ENCODE data around the gene CATSPERB. TPM values are rescaled to one million over a fixed set of nuclear protein-coding genes. Genes with fewer than 3 reads are reported as not detected.

The CATSPERB gene
- total RNA-seq, 2 donors from 2014 or later: 14.5 to 35.1 TPM

- ATAC-seq (ENCODE audit: insufficient number of reproducible peaks, low FRiP score, low read depth) (no peak), DNase-seq (ENCODE audit: low spot score) (no peak)
- Histone ChIP-seq H3K36me3 (no peaks in the 10 kb centered on the region), H3K4me1 (ENCODE audit: control insufficient read depth in 1 of 2, low read depth in 2 of 2) (no peaks in the 10 kb centered on the region), H3K27me3 (replicated peaks; ENCODE audit: insufficient read depth) (no peaks in the 10 kb centered on the region), H3K27ac (no peak overlapping the region), H3K9me3 (no peaks in the 10 kb centered on the region), H3K4me3 (no peak overlapping the region)
- TF ChIP-seq, protein P1, sequence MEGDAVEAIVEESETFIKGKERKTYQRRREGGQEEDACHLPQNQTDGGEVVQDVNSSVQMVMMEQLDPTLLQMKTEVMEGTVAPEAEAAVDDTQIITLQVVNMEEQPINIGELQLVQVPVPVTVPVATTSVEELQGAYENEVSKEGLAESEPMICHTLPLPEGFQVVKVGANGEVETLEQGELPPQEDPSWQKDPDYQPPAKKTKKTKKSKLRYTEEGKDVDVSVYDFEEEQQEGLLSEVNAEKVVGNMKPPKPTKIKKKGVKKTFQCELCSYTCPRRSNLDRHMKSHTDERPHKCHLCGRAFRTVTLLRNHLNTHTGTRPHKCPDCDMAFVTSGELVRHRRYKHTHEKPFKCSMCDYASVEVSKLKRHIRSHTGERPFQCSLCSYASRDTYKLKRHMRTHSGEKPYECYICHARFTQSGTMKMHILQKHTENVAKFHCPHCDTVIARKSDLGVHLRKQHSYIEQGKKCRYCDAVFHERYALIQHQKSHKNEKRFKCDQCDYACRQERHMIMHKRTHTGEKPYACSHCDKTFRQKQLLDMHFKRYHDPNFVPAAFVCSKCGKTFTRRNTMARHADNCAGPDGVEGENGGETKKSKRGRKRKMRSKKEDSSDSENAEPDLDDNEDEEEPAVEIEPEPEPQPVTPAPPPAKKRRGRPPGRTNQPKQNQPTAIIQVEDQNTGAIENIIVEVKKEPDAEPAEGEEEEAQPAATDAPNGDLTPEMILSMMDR (IDR thresholded peaks at IDR 0.05): no peak
Measured at GRCh38 chr14:91624757-91625156, 107.1 kb downstream of the CATSPERB start.

- no peaks in the 10 kb centered on the region for H3K9me3 ChIP-seq
- H3K4me1 ChIP-seq (ENCODE audit: control insufficient read depth in 1 of 2, low read depth in 2 of 2): no peaks in the 10 kb centered on the region
- no peak overlapping the region for H3K27ac ChIP-seq
- ATAC-seq (ENCODE audit: insufficient number of reproducible peaks, low FRiP score, low read depth) (no peak), DNase-seq (ENCODE audit: low spot score) (no peak)
- H3K4me3 ChIP-seq: no peak overlapping the region
- H3K36me3 ChIP-seq: no peaks in the 10 kb centered on the region
- no peaks in the 10 kb centered on the region for H3K27me3 ChIP-seq (replicated peaks; ENCODE audit: insufficient read depth)
- TF ChIP-seq, protein P1 (IDR thresholded peaks at IDR 0.05): no peak
Measured at GRCh38 chr14:91614187-91614586, 117.7 kb downstream of the CATSPERB start.

DNA sequence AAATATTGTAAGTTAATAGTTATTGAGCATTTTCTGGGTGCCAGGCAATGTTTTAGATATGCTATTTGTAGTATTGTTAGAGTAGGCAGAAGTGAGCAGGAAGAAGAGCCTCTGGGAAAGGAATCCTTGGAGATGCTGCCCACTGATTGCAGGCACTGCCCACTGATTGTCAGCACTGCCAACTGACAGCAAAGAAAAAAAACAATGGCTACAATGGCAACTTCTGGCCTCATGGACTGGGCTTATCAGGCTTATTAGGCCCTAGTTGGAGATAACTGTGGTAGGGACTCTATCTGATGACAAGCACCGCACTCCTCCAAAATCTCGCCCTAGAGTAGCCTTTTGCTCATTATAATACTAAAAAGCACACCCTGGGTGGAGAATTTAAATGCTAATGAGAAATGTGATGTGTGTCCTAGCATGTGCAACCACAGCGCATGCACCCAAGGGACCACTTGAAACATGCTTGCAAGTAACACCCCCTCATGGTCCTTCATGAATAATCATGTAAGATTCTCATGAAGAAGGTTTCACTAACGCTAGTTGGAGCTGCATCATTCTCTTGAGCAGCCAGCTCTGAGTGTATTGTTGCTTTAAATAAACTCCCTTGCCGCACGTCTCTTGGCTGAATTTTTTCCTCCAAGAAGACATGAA, 118.3 kb downstream of the CATSPERB start:
- no peak for ATAC-seq (ENCODE audit: insufficient number of reproducible peaks, low FRiP score, low read depth)
- Histone ChIP-seq H3K27ac (no peak overlapping the region), H3K27me3 (replicated peaks; ENCODE audit: insufficient read depth) (no peaks in the 10 kb centered on the region), H3K4me3 (no peak overlapping the region), H3K9me3 (no peaks in the 10 kb centered on the region), H3K36me3 (no peaks in the 10 kb centered on the region), H3K4me1 (ENCODE audit: control insufficient read depth in 1 of 2, low read depth in 2 of 2) (no peaks in the 10 kb centered on the region)
- TF ChIP-seq, protein P1 (IDR thresholded peaks at IDR 0.05): no peak
- DNase-seq (ENCODE audit: low spot score): no peak

- Histone ChIP-seq H3K27me3 (replicated peaks; ENCODE audit: insufficient read depth) (no peaks in the 10 kb centered on the region), H3K9me3 (no peaks in the 10 kb centered on the region), H3K4me3 (no peak overlapping the region), H3K4me1 (ENCODE audit: control insufficient read depth in 1 of 2, low read depth in 2 of 2) (no peaks in the 10 kb centered on the region), H3K36me3 (no peaks in the 10 kb centered on the region), H3K27ac (no peak overlapping the region)
- TF ChIP-seq, protein P1 (IDR thresholded peaks at IDR 0.05): no peak
- DNase-seq (ENCODE audit: low spot score) (no peak), ATAC-seq (ENCODE audit: insufficient number of reproducible peaks, low FRiP score, low read depth) (no peak)
Measured at GRCh38 chr14:91611528-91611927, 120.4 kb downstream of the CATSPERB start.

DNA sequence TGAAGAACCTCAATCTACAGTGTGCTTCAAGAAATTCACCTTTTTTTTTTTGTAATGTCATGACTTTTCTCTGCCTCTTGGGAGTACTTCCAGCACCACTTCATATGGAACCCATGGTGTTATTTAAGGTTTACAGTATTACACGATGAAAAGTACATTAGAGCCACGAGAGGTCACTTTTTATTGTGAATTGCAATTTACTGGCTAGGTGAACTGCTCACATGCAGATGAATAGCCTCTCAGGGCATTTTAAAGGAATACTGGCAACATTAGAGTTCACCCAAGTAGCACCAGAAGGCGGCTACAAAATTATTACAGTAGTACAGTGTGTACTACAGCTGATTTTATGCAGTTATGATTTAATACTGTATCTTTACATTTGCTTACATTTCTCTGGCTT, 122.7 kb downstream of the CATSPERB start:
- Histone ChIP-seq H3K27me3 (replicated peaks; ENCODE audit: insufficient read depth) (no peaks in the 10 kb centered on the region), H3K27ac (no peak overlapping the region), H3K9me3 (no peaks in the 10 kb centered on the region), H3K36me3 (no peaks in the 10 kb centered on the region), H3K4me1 (ENCODE audit: control insufficient read depth in 1 of 2, low read depth in 2 of 2) (no peaks in the 10 kb centered on the region), H3K4me3 (no peak overlapping the region)
- ATAC-seq (ENCODE audit: insufficient number of reproducible peaks, low FRiP score, low read depth) (no peak), DNase-seq (ENCODE audit: low spot score) (no peak)
- TF ChIP-seq, protein P1 (IDR thresholded peaks at IDR 0.05): no peak

All from thoracic aorta (tissue), 2 donors.